Measurements from ENCODE around the gene MLC1. TPM values are rescaled to one million over a fixed set of nuclear protein-coding genes. Genes with fewer than 3 reads are reported as not detected.

The MLC1 gene
- polyA plus RNA-seq, 4 donors = 0.03 to 0.32 TPM; not detected in 2

- no peak overlapping the region for H3K4me3 ChIP-seq (ENCODE audit: low read depth in 1 of 3, low read length in 3 of 3)
- peaks cover 15 to 50% (median 27%) of the 10 kb centered on the region in 3 donors for H3K27me3 ChIP-seq (ENCODE audit: control insufficient read depth in 3 of 3, insufficient read depth in 3 of 3, low read length in 3 of 3)
Observed at GRCh38 chr22:50009765-50010675, 75.2 kb downstream of the MLC1 start.

More at GRCh38 chr22:50009765-50010675, 75.2 kb downstream of the MLC1 start:
- DNase-seq (no peak), FAIRE-seq (no peak)
- Histone ChIP-seq H3K9me3 (ENCODE audit: control insufficient read depth in 2 of 2, insufficient read depth in 1 of 2, low read depth in 1 of 2, low read length in 1 of 2) (no peaks in the 10 kb centered on the region), H3K36me3 (ENCODE audit: control insufficient read depth in 3 of 3, insufficient read depth in 2 of 3, low read depth in 1 of 3, low read length in 3 of 3) (no peaks in the 10 kb centered on the region), H3K4me1 (ENCODE audit: control insufficient read depth in 3 of 3, insufficient read depth in 2 of 3, low read depth in 1 of 3, low read length in 2 of 3) (peaks cover 2 to 12% (median 2%) of the 10 kb centered on the region in 3 donors), H3K27ac (ENCODE audit: low read depth in 1 of 3, low read length in 2 of 3) (no peak overlapping the region)
- 65 to 70% (median 68%) methylated on average over 42 to 46 of the region's 46 CpGs for WGBS, 3 donors

Other genes with a start within 250 kb of the MLC1 start
- 10 to 100 TPM in 1 of 4 donors, 1 to 10 TPM in 3; 3.2 to 12.4 (median 5.6) TPM for gene ZBED4, start 231.6 kb downstream of the MLC1 start, polyA plus RNA-seq
- gene ALG12, start 167.0 kb downstream of the MLC1 start, polyA plus RNA-seq = 10 to 100 TPM in 2 of 4 donors, 1 to 10 TPM in 2; 9.4 to 31.6 (median 12.4) TPM
- gene CRELD2, start 166.8 kb downstream of the MLC1 start, polyA plus RNA-seq = 100 to 1,000 TPM in 1 of 4 donors, 10 to 100 TPM in 3; 11.9 to 107 (median 21.8) TPM
- 10 to 100 TPM; 35.7 to 72.2 (median 45.9) TPM for gene PIM3, start 124.7 kb downstream of the MLC1 start, polyA plus RNA-seq
- gene IL17REL, start 72.7 kb downstream of the MLC1 start, polyA plus RNA-seq = under 1 TPM in 3 of 4 donors, not detected in 1; 0.27 to 0.65 (median 0.49) TPM
- gene TTLL8, start 27.1 kb downstream of the MLC1 start, polyA plus RNA-seq = not detected
- gene MOV10L1, start 4.6 kb upstream of the MLC1 start, polyA plus RNA-seq = 1 to 10 TPM in 1 of 4 donors, under 1 TPM in 1, not detected in 2; 0.19 to 2.1 TPM
- gene PANX2, start 85.3 kb upstream of the MLC1 start, polyA plus RNA-seq = under 1 TPM in 2 of 4 donors, not detected in 2; 0.12 to 0.36 TPM
- gene TRABD, start 100.5 kb upstream of the MLC1 start, polyA plus RNA-seq = 10 to 100 TPM; 43.3 to 84.6 (median 66.9) TPM
- 10 to 100 TPM; 23.6 to 94.6 (median 66.5) TPM for gene SELENOO, start 115.6 kb upstream of the MLC1 start, polyA plus RNA-seq
- gene TUBGCP6, start 159.6 kb upstream of the MLC1 start, polyA plus RNA-seq = 10 to 100 TPM; 23.0 to 55.5 (median 39.7) TPM
- gene HDAC10, start 165.8 kb upstream of the MLC1 start, polyA plus RNA-seq = 10 to 100 TPM; 15.9 to 53.1 (median 27.5) TPM
- 1 to 10 TPM in 3 of 4 donors, under 1 TPM in 1; 0.45 to 7.1 (median 3.6) TPM for gene MAPK12, start 176.3 kb upstream of the MLC1 start, polyA plus RNA-seq
- 1 to 10 TPM in 3 of 4 donors, not detected in 1; 2.2 to 7.9 (median 2.4) TPM for gene MAPK11, start 185.0 kb upstream of the MLC1 start, polyA plus RNA-seq
- gene PLXNB2, start 222.2 kb upstream of the MLC1 start, polyA plus RNA-seq = 100 to 1,000 TPM in 2 of 4 donors, 10 to 100 TPM in 2; 70.3 to 179 (median 95.2) TPM
- gene DENND6B, start 241.6 kb upstream of the MLC1 start, polyA plus RNA-seq = 1 to 10 TPM; 1.9 to 4.5 (median 2.5) TPM